Measurements from ENCODE around the gene PEAK1. TPM values are rescaled to one million over a fixed set of nuclear protein-coding genes. Genes with fewer than 3 reads are reported as not detected.

PEAK1 gene
- total RNA-seq, 1 experiment from 2014 or later, result 36.7 TPM

GRCh38 chr15:77418391-77418965, 1.4 kb downstream of the PEAK1 start:
- TF ChIP-seq, protein P1, sequence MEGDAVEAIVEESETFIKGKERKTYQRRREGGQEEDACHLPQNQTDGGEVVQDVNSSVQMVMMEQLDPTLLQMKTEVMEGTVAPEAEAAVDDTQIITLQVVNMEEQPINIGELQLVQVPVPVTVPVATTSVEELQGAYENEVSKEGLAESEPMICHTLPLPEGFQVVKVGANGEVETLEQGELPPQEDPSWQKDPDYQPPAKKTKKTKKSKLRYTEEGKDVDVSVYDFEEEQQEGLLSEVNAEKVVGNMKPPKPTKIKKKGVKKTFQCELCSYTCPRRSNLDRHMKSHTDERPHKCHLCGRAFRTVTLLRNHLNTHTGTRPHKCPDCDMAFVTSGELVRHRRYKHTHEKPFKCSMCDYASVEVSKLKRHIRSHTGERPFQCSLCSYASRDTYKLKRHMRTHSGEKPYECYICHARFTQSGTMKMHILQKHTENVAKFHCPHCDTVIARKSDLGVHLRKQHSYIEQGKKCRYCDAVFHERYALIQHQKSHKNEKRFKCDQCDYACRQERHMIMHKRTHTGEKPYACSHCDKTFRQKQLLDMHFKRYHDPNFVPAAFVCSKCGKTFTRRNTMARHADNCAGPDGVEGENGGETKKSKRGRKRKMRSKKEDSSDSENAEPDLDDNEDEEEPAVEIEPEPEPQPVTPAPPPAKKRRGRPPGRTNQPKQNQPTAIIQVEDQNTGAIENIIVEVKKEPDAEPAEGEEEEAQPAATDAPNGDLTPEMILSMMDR (conservative IDR thresholded peaks at IDR 0.05; ENCODE audit: low read depth, low read length), result no peak
- no peak for TF ChIP-seq EZH2 (IDR thresholded peaks at IDR 0.05; ENCODE audit: borderline replicate concordance, low read depth, low read length, poor library complexity, severe bottlenecking)
- BruUV-seq (replicated peaks), result TSS peak; percentile 61
- Histone ChIP-seq H3K4me3 (ENCODE audit: low read depth, low read length, poor library complexity, severe bottlenecking) (peak overlapping the region; percentile 73), H3K4me1 (ENCODE audit: insufficient read depth, low read length, poor library complexity, severe bottlenecking) (peaks cover 42% of the 10 kb centered on the region), H3K27ac (ENCODE audit: low read depth, low read length, poor library complexity, severe bottlenecking) (peak overlapping the region; percentile 81), H3K9me3 (ENCODE audit: low read depth, low read length, poor library complexity, severe bottlenecking) (no peaks in the 10 kb centered on the region), H3K36me3 (ENCODE audit: insufficient read depth, low read length, poor library complexity, severe bottlenecking) (no peaks in the 10 kb centered on the region), H3K27me3 (replicated peaks; ENCODE audit: insufficient read depth, low read depth, low read length, poor library complexity) (no peaks in the 10 kb centered on the region)
- no peak for DNase-seq (ENCODE audit: low spot score)
- POLR2A ChIA-PET (ENCODE audit: low non-redundant PET), result interaction anchor here (0.6 kb wide), 1 partner anchor 29 kb away, joined by 3 read pairs; no protein-coding TSS in a partner anchor
- intact Hi-C loops (cut with micrococcal nuclease; ENCODE audit: unreplicated experiment), result no loop called here
- CTCF ChIA-PET, result no interaction called here

DNA sequence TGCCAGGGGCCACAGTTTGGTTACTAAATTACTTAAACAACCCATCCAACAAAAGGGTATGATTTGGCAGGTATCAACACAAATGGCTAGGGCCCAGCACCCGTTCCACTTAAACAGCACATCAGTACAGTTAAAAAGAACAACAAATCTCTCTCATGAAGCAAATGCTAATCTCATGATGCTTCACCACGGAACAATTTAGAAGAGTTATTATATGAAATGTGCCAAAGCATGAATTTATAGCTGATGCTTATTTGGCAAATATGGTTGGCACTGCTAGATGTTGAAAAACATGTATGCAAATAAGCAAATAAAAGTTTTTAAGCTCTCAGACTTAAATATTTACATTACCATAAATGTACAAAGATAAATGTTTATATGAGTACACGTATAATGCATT, 2.3 kb downstream of the PEAK1 start:
- Histone ChIP-seq H3K4me1 (ENCODE audit: insufficient read depth, low read length, poor library complexity, severe bottlenecking) (peaks cover 50% of the 10 kb centered on the region), H3K36me3 (ENCODE audit: insufficient read depth, low read length, poor library complexity, severe bottlenecking) (no peaks in the 10 kb centered on the region), H3K9me3 (ENCODE audit: low read depth, low read length, poor library complexity, severe bottlenecking) (no peaks in the 10 kb centered on the region), H3K4me3 (ENCODE audit: low read depth, low read length, poor library complexity, severe bottlenecking) (no peak overlapping the region), H3K27me3 (replicated peaks; ENCODE audit: insufficient read depth, low read depth, low read length, poor library complexity) (no peaks in the 10 kb centered on the region), H3K27ac (ENCODE audit: low read depth, low read length, poor library complexity, severe bottlenecking) (no peak overlapping the region)
- POLR2A ChIA-PET (ENCODE audit: low non-redundant PET), result no interaction called here
- BruUV-seq (replicated peaks), result no TSS peak
- CTCF ChIA-PET, result no interaction called here
- DNase-seq (ENCODE audit: low spot score), result no peak
- TF ChIP-seq, protein P1 (conservative IDR thresholded peaks at IDR 0.05; ENCODE audit: low read depth, low read length), result no peak
- TF ChIP-seq EZH2 (IDR thresholded peaks at IDR 0.05; ENCODE audit: borderline replicate concordance, low read depth, low read length, poor library complexity, severe bottlenecking), result no peak
- intact Hi-C loops (cut with micrococcal nuclease; ENCODE audit: unreplicated experiment), result no loop called here

DNA sequence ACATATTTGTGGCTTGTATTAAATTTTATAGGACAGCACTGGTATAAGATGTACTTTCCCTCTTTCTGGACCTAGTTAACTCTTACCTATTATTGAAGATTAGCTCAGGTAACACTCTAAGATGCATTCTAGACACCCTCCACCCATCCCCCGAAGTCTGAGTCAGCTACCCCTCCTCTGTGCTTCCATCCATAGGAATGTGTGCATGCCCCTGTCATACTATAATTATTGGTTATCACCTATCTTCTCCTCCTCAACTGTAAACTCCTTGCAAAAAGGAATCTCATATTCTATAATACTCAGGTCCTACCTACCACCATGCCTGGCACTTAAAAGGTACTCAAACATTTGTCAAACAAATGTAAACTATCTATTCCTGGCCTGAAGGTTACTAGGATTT, 3.0 kb downstream of the PEAK1 start:
- H3K27ac ChIP-seq (ENCODE audit: low read depth, low read length, poor library complexity, severe bottlenecking), result no peak overlapping the region
- no peak overlapping the region for H3K4me3 ChIP-seq (ENCODE audit: low read depth, low read length, poor library complexity, severe bottlenecking)
- ChIA-PET POLR2A (ENCODE audit: low non-redundant PET) (no interaction called here), CTCF (no interaction called here)
- H3K4me1 ChIP-seq (ENCODE audit: insufficient read depth, low read length, poor library complexity, severe bottlenecking), result peaks cover 49% of the 10 kb centered on the region
- intact Hi-C loops (cut with micrococcal nuclease; ENCODE audit: unreplicated experiment), result no loop called here
- no peaks in the 10 kb centered on the region for H3K36me3 ChIP-seq (ENCODE audit: insufficient read depth, low read length, poor library complexity, severe bottlenecking)
- H3K9me3 ChIP-seq (ENCODE audit: low read depth, low read length, poor library complexity, severe bottlenecking), result no peaks in the 10 kb centered on the region
- no peaks in the 10 kb centered on the region for H3K27me3 ChIP-seq (replicated peaks; ENCODE audit: insufficient read depth, low read depth, low read length, poor library complexity)
- no peak for DNase-seq (ENCODE audit: low spot score)
- BruUV-seq (replicated peaks), result no TSS peak
- TF ChIP-seq, protein P1 (conservative IDR thresholded peaks at IDR 0.05; ENCODE audit: low read depth, low read length), result no peak
- TF ChIP-seq EZH2 (IDR thresholded peaks at IDR 0.05; ENCODE audit: borderline replicate concordance, low read depth, low read length, poor library complexity, severe bottlenecking), result no peak
